DMS 273 (cell line): Measurements from ENCODE around the gene ARSB.
"Not testable (repeated sequence)": the region's sequence is repeated elsewhere in the genome, so short reads cannot be mapped to it uniquely, and the experiment has no call there.

Source experiments
- DNase-seq: peaks from one replicate; lab custom pipeline; 2025; ENCODE audit not compliant: unreplicated experiment; lab: John Stamatoyannopoulos, UW

Gene ARSB

GRCh38 chr5:78851891-78852290 lies 133.2 kb downstream of the ARSB start:
- DNase-seq = not testable (repeated sequence)

GRCh38 chr5:78845470-78845869 lies 139.6 kb downstream of the ARSB start:
- DNase-seq = no peak

GRCh38 chr5:78843436-78843835 lies 141.7 kb downstream of the ARSB start:
- no peak for DNase-seq

- no peak for DNase-seq
Observed at GRCh38 chr5:78841767-78842166, 143.3 kb downstream of the ARSB start.

GRCh38 chr5:78838753-78839152 lies 146.4 kb downstream of the ARSB start:
- no peak for DNase-seq

- DNase-seq = no peak
Observed at GRCh38 chr5:78837836-78838235, 147.3 kb downstream of the ARSB start.

GRCh38 chr5:78835176-78835575 lies 149.9 kb downstream of the ARSB start:
- DNase-seq = no peak

GRCh38 chr5:78833284-78833683 lies 151.8 kb downstream of the ARSB start:
- DNase-seq = no peak

- DNase-seq = no peak
Observed at GRCh38 chr5:78830528-78831046, 154.5 kb downstream of the ARSB start.

GRCh38 chr5:78829811-78830527 lies 155.1 kb downstream of the ARSB start:
- peak; percentile 8 for DNase-seq

GRCh38 chr5:78827725-78828124 lies 157.4 kb downstream of the ARSB start:
- DNase-seq = no peak

- no peak for DNase-seq
Observed at GRCh38 chr5:78824831-78825281, 160.3 kb downstream of the ARSB start.

GRCh38 chr5:78823196-78823595 lies 161.9 kb downstream of the ARSB start:
- DNase-seq = no peak

- no peak for DNase-seq
Observed at GRCh38 chr5:78821536-78822021, 163.5 kb downstream of the ARSB start.

GRCh38 chr5:78819707-78820106 lies 165.4 kb downstream of the ARSB start:
- DNase-seq = peak; percentile 9

GRCh38 chr5:78819166-78819565 lies 165.9 kb downstream of the ARSB start:
- no peak for DNase-seq

GRCh38 chr5:78816143-78816765 lies 168.9 kb downstream of the ARSB start:
- DNase-seq = no peak

GRCh38 chr5:78813906-78814530 lies 171.1 kb downstream of the ARSB start:
- no peak for DNase-seq

- no peak for DNase-seq
Observed at GRCh38 chr5:78813286-78813685, 171.8 kb downstream of the ARSB start.

- no peak for DNase-seq
Observed at GRCh38 chr5:78811866-78812265, 173.2 kb downstream of the ARSB start.

GRCh38 chr5:78811121-78811817 lies 173.8 kb downstream of the ARSB start:
- DNase-seq = no peak
